Neutrophil (primary cell): ENCODE results near the gene DACH1.

Source experiments
- H3K27ac ChIP-seq: fragments of 200-600 bp; sonication (generic); 2 replicates; pipeline ENCODE4 v1.5.1; 2016; ENCODE audit warnings: mild to moderate bottlenecking, moderate library complexity
- H3K27me3 ChIP-seq: fragments of 200-600 bp; sonication (generic); 2 replicates; pipeline ENCODE4 v1.6.0; 2016; ENCODE audit warnings: mild to moderate bottlenecking
- H3K36me3 ChIP-seq: fragments of 200-600 bp; sonication (generic); 2 replicates; pipeline ENCODE4 v1.5.1; 2017
- H3K4me1 ChIP-seq, 2 experiments: fragments of 200-600 bp in 1 of 2; sonication (generic) in 1 of 2; 1 replicate in 1 of 2; 2 replicates in 1 of 2; pipeline versions ENCODE4 v1.5.1 to v1.6.1; 2013 to 2016; ENCODE audit warnings: low read depth in 1 of 2, low read length in 1 of 2, mild to moderate bottlenecking in 1 of 2, moderate library complexity in 1 of 2; ENCODE audit not compliant: control insufficient read depth in 1 of 2, insufficient read depth in 1 of 2
- H3K4me3 ChIP-seq, 2 experiments: fragments of 200-600 bp in 1 of 2; sonication (generic) in 1 of 2; 1 replicate in 1 of 2; 2 replicates in 1 of 2; pipeline ENCODE4 v1.5.1; 2013 to 2016; ENCODE audit warnings: low read depth in 1 of 2, low read length in 1 of 2, mild to moderate bottlenecking in 1 of 2, moderate library complexity in 1 of 2
- H3K9me3 ChIP-seq: fragments of 200-600 bp; sonication (generic); 2 replicates; pipeline ENCODE4 v1.5.1; 2016
- TF ChIP-seq, protein P1 (sequence below): fragments of 200-600 bp; sonication (generic); IDR thresholded peaks from 2 replicates; pipeline ENCODE4 v1.5.1; 2016; ENCODE audit warnings: antibody characterized with exemption

The DACH1 gene

DNA sequence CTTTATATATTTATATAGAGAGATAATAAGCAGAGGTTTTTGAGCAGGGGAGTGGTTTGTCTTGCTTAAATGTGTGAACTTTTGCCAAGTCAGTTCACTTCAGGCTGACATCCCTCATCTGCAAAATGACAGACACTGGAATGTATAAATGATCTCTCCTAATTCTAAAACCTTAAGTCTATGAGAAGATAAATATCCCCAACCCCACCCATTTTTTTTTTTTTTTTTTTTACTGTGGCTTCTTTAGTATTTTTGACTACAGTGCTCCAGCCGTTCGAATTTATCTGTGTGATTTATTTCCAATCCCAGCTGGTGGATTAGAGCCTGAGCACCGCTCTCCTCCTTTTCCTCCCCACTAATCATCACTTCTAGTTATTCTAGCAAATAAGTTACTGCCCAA is 234.8 kb downstream of the DACH1 start:
- TF ChIP-seq, protein P1, sequence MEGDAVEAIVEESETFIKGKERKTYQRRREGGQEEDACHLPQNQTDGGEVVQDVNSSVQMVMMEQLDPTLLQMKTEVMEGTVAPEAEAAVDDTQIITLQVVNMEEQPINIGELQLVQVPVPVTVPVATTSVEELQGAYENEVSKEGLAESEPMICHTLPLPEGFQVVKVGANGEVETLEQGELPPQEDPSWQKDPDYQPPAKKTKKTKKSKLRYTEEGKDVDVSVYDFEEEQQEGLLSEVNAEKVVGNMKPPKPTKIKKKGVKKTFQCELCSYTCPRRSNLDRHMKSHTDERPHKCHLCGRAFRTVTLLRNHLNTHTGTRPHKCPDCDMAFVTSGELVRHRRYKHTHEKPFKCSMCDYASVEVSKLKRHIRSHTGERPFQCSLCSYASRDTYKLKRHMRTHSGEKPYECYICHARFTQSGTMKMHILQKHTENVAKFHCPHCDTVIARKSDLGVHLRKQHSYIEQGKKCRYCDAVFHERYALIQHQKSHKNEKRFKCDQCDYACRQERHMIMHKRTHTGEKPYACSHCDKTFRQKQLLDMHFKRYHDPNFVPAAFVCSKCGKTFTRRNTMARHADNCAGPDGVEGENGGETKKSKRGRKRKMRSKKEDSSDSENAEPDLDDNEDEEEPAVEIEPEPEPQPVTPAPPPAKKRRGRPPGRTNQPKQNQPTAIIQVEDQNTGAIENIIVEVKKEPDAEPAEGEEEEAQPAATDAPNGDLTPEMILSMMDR: no peak
- no peaks in the 10 kb centered on the region for H3K27me3 ChIP-seq
- no peaks in the 10 kb centered on the region for H3K36me3 ChIP-seq
- no peaks in the 10 kb centered on the region for H3K9me3 ChIP-seq
- H3K4me3 ChIP-seq: no peak overlapping the region
- no peak overlapping the region for H3K27ac ChIP-seq
- H3K4me1 ChIP-seq: peaks cover 0 to 5% of the 10 kb centered on the region in 2 experiments

DNA sequence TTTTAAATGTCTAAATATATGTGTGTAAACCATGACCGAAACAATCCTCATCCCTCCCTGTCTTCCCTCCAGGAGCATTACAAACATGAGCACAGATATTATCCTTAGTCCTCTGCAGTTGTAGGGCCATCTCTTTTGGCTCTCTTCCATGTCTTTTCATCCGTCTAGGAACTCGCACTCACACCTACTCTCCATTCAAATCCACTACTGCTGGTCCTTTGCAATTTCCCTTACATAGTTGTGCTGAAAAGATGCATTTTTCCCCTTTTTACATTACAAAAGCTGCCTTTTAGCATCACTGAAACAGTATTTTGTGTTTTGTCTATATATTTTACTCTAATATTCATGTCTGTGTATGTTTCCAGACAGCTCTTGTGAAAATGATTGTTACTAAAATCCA is 237.8 kb downstream of the DACH1 start:
- H3K27me3 ChIP-seq: no peaks in the 10 kb centered on the region
- no peak overlapping the region for H3K27ac ChIP-seq
- TF ChIP-seq, protein P1: no peak
- H3K36me3 ChIP-seq: no peaks in the 10 kb centered on the region
- no peak overlapping the region for H3K4me3 ChIP-seq
- H3K9me3 ChIP-seq: no peaks in the 10 kb centered on the region
- no peaks in the 10 kb centered on the region for H3K4me1 ChIP-seq

DNA sequence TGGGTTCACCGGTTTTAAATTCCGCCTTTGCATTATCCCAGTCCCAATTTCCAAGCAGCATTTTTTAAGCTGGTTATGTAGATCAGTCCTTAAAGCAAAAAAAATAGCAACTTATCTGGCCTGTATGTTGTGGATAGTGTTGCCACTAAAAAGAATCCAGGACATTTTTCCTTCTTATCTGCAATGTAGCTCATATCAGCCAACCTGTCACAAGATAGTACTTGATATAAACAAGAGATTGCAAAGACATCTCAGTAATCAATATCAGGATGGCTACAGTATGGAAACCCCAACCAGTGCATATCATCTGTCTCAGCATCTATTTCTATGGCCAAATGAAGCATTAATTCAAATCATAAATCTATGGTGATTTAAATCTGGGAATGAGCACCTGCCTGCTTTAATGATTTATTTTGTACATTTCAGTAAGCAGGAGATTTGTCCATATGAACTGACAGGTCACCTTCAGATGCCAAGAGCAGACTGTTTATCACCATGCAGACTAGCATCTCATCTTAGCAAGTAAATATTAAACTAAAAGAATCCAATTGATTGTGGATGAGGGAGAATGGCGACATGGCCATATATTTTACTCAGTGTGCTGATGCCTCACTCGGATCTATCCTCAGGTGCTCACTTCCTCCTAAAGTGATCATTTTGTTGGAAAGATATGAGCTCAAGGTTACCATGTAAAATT is 240.4 kb downstream of the DACH1 start:
- no peak overlapping the region for H3K27ac ChIP-seq
- TF ChIP-seq, protein P1: no peak

DNA sequence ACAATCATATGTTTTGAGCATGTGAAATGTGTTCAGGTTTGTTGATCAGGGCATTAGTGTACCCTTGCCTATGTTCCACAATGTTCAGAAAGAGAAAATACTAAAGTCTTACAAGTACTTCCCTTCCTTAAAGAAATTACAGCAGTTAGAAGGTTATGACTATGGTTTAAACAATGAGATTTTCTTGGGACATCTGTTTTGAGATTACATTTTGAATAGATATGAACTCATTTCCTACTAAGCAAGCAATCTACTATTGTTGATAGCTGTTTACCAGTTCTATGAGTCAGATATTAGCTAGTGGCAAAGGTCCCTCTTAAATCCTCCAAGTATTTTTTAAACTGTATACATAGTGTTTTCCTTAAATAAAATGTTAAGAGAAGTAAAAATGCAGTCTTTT is 241.3 kb downstream of the DACH1 start:
- no peak overlapping the region for H3K4me3 ChIP-seq
- H3K27ac ChIP-seq: no peak overlapping the region
- no peaks in the 10 kb centered on the region for H3K4me1 ChIP-seq
- no peaks in the 10 kb centered on the region for H3K36me3 ChIP-seq
- TF ChIP-seq, protein P1: no peak
- no peaks in the 10 kb centered on the region for H3K27me3 ChIP-seq
- H3K9me3 ChIP-seq: no peaks in the 10 kb centered on the region

More for the DNA sequence above, 240.4 kb downstream of the DACH1 start:
- H3K4me1 ChIP-seq: no peaks in the 10 kb centered on the region
- H3K36me3 ChIP-seq: no peaks in the 10 kb centered on the region
- H3K4me3 ChIP-seq: no peak overlapping the region
- H3K27me3 ChIP-seq: no peaks in the 10 kb centered on the region
- no peaks in the 10 kb centered on the region for H3K9me3 ChIP-seq

DNA sequence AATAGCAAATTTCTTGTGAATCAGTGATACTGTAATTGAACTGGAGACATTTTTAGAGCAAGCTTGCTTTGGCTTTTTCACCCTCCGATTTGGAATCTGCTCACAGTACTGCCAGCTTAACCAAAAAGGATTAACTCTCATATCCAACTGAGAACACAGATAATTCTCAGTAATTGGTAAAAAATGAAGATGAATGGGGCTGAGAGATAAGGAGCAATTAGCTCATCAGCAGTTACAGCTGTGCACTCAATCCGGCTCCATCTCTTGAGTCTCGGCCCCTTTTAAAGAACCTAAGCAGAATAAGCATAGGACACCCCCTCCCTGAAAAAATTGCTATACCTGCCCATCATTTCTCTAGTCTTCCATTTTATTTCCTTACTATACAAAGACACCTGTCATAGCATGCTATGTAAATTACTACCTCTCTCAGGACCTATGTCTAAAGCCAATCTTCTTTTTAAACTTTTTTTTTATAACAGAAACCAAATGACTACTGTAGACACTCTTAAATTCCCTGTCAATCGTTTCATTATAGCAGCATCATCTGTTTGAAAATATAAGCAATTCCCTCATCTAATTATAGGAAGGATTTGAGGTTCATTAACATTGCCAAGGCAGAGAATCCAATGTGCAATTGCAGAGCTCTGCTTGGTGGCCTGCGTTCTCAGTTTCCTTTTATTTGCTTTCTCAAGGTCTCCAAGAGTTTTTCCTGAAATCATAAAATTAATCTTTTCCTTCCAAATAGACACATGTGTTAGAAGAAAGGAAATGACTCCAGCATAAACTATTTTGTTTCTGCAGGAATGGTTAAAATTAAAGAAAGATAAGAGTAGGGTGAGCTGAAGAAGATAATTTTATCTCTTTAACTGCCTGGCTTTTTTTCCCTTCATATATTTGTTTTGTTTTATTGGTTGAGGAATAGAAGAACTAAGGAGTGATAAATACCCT is 242.1 kb downstream of the DACH1 start:
- H3K27ac ChIP-seq: no peak overlapping the region
- H3K4me3 ChIP-seq: no peak overlapping the region
- no peaks in the 10 kb centered on the region for H3K4me1 ChIP-seq
- TF ChIP-seq, protein P1: no peak
- no peaks in the 10 kb centered on the region for H3K27me3 ChIP-seq
- no peaks in the 10 kb centered on the region for H3K9me3 ChIP-seq
- H3K36me3 ChIP-seq: no peaks in the 10 kb centered on the region
